K562 (cell line): ENCODE measurements around the gene PTPRB. TPM values are rescaled to one million over a fixed set of nuclear protein-coding genes. Genes with fewer than 3 reads are reported as not detected.

Experiments used
- ARID4B ChIP-seq: sonication (generic); formaldehyde crosslinking; IDR thresholded peaks from 2 replicates; pipeline ENCODE4 v1.8.0; 2022; ENCODE audit warnings: mild to moderate bottlenecking, missing genetic modification reagents
- ETS2 ChIP-seq: IDR thresholded peaks from 2 replicates; pipeline ENCODE4 v1.6.1; 2016; ENCODE audit warnings: borderline replicate concordance, missing genetic modification characterization, mild to moderate bottlenecking, moderate library complexity, missing compliant biosample characterization; ENCODE audit not compliant: poor library complexity, severe bottlenecking
- HOMEZ ChIP-seq: fragments of 250-450 bp; sonication (Bioruptor Pico); IDR thresholded peaks from 2 replicates; pipeline ENCODE4 v1.4.0; 2020; ENCODE audit warnings: mild to moderate bottlenecking, moderate library complexity
- NFYB ChIP-seq: IDR thresholded peaks from 2 replicates; pipeline ENCODE4 v1.6.1; 2011; ENCODE audit warnings: mild to moderate bottlenecking, moderate library complexity; ENCODE audit not compliant: insufficient read length; ENCODE audit errors: extremely low read depth
- PRMT5 ChIP-seq: sonication (generic); formaldehyde crosslinking; IDR thresholded peaks from 2 replicates; pipeline ENCODE4 v1.5.0; 2020; ENCODE audit warnings: missing genetic modification reagents
- REST ChIP-seq, 2 experiments: fragments of 450-650 bp; formaldehyde crosslinking in 1 of 2; IDR thresholded peaks; 2 replicates each; pipeline versions ENCODE4 v1.4.0 to v1.6.1; 2014 to 2020; ENCODE audit warnings: mild to moderate bottlenecking in 2 of 2, borderline replicate concordance in 1 of 2, low read depth in 1 of 2
- TGIF2 ChIP-seq: sonication (generic); formaldehyde crosslinking; IDR thresholded peaks from 2 replicates; pipeline ENCODE4 v1.8.1; 2022; ENCODE audit warnings: mild to moderate bottlenecking, missing genetic modification reagents, moderate library complexity
- U2AF1 ChIP-seq: fragments of 200-400 bp; formaldehyde crosslinking; optimal IDR thresholded peaks from 2 replicates; pipeline ENCODE3; 2017; ENCODE audit warnings: mild to moderate bottlenecking, low read depth, low read length, moderate library complexity
- XRCC3 ChIP-seq: fragments of 450-650 bp; IDR thresholded peaks from 2 replicates; pipeline ENCODE4 v1.6.1; 2017; ENCODE audit warnings: mild to moderate bottlenecking, moderate library complexity
- ZNF280A ChIP-seq: fragments of 450-650 bp; IDR thresholded peaks from 2 replicates; pipeline ENCODE4 v1.6.1; 2018; ENCODE audit warnings: mild to moderate bottlenecking, low read depth; ENCODE audit not compliant: partially characterized antibody
- polyA plus RNA-seq, 8 experiments: library from polyadenylated mRNA; depleted of rRNA in 4 of 8; stranded (reverse) in 5 of 8; unstranded in 3 of 8; fragments of >200 nt; fragmentation: Nextera tagmentation in 2 of 8; fragmentation: Illumina TruSeq in 1 of 8; extraction: Ambion mirVana in 2 of 8; extraction: Trizol in 1 of 8; gene quantifications; 2 replicates each; pipeline versions ENCODE4 v1.2.1 to v1.2.3, GENCODE V29; 2011 to 2014; ENCODE audit warnings: inconsistent platforms in 1 of 8, missing spikeins in 1 of 8
- total RNA-seq, 7 experiments: library from RNA; depleted of rRNA in 6 of 7; stranded (reverse); fragments of >200 nt in 6 of 7; fragmentation: Illumina TruSeq in 2 of 7; extraction: Trizol in 2 of 7; gene quantifications; 2 replicates each; pipeline versions ENCODE4 v1.2.1 to v1.2.3, GENCODE V29; 2011 to 2021; ENCODE audit warnings: low replicate concordance in 1 of 7

The PTPRB gene
- total and polyA plus RNA-seq, 9 of the 15 experiments (the other 6 are each of a cell fraction or from before 2014, with no cell fraction given) = 0.46 to 5.9 (median 3.1) TPM

GRCh38 chr12:70660620-70661219 is 23.5 kb upstream of the PTPRB start (continued):
- TF ChIP-seq REST (IDR thresholded peaks at IDR 0.05; ENCODE audit: borderline replicate concordance) = 0 out of 2 replicates have a peak, but pooled peaks have one; percentile 15
- TF ChIP-seq REST (CRISPR knock-in tag; IDR thresholded peaks at IDR 0.05; ENCODE audit: low read depth) = no peak
- TF ChIP-seq ETS2 = no peak
- no peak for TF ChIP-seq ARID4B (CRISPR knock-in tag)
- no peak for TF ChIP-seq U2AF1
- TF ChIP-seq NFYB = no peak
- no peak for TF ChIP-seq TGIF2 (CRISPR knock-in tag)
- no peak for TF ChIP-seq PRMT5
- no peak for TF ChIP-seq ZNF280A
- no peak for TF ChIP-seq XRCC3
- 0 out of 2 replicates have a peak, but pooled peaks have one; percentile 8 for TF ChIP-seq HOMEZ (CRISPR knock-in tag)
